Tibial nerve (tissue), 4 donors: Measurements from ENCODE around the gene ROBO3. TPM values are rescaled to one million over a fixed set of nuclear protein-coding genes. Genes with fewer than 3 reads are reported as not detected.

Experiments used
- DNase-seq, 2 donors: peaks; one replicate each; pipeline ENCODE4 v3.0.0-alpha.2; 2019; ENCODE audit warnings: low spot score in 2 of 2
- H3K27ac ChIP-seq, 4 donors: fragments of 200-600 bp; sonication (generic) in 3 of 4; one replicate each; pipeline ENCODE4 v1.5.1; 2017 to 2019; ENCODE audit warnings: mild to moderate bottlenecking in 1 of 4
- H3K27me3 ChIP-seq, 2 donors: fragments of 200-600 bp; sonication (generic) in 1 of 2; one replicate each; pipeline versions ENCODE4 v1.5.1 to v1.6.0; 2017 to 2019
- H3K36me3 ChIP-seq, 3 donors: fragments of 200-600 bp; sonication (generic); one replicate each; pipeline ENCODE4 v1.5.1; 2018 to 2019
- H3K4me1 ChIP-seq, 4 donors: fragments of 200-600 bp; sonication (generic) in 3 of 4; one replicate each; pipeline ENCODE4 v1.5.1; 2017 to 2019
- H3K4me3 ChIP-seq, 4 donors: fragments of 200-600 bp; sonication (generic) in 3 of 4; one replicate each; pipeline ENCODE4 v1.5.1; 2017 to 2019; ENCODE audit warnings: mild to moderate bottlenecking in 1 of 4, moderate library complexity in 1 of 4
- H3K9me3 ChIP-seq, 4 donors: fragments of 200-600 bp; sonication (generic) in 3 of 4; one replicate each; pipeline ENCODE4 v1.5.1; 2017 to 2019
- EP300 ChIP-seq, 2 donors: sonication (generic); formaldehyde crosslinking; IDR thresholded peaks; one replicate each; pipeline ENCODE4 v1.6.1; 2017; ENCODE audit warnings: antibody characterized with exemption in 2 of 2, mild to moderate bottlenecking in 1 of 2
- POLR2A ChIP-seq, 2 donors: fragments of 450-650 bp; IDR thresholded peaks; one replicate each; pipeline ENCODE4 v1.6.1; 2017; ENCODE audit warnings: antibody characterized with exemption in 2 of 2, mild to moderate bottlenecking in 2 of 2, moderate library complexity in 2 of 2
- WGBS, 2 donors: methylation state at CpG; one replicate each; pipeline ENCODE4 v1.1.5; 2018; 5-methylcytosine and 5-hydroxymethylcytosine counted together
- total RNA-seq, 4 donors: library from RNA; depleted of rRNA; stranded (reverse); fragments of >200 nt; gene quantifications; one replicate each; pipeline ENCODE4 v1.1.0, GENCODE V29; 2016
- TF ChIP-seq, protein P1 (sequence below), 5 experiments: fragments of 200-600 bp in 3 of 5; fragments of 450-650 bp in 2 of 5; sonication (generic) in 3 of 5; IDR thresholded peaks; one replicate each; pipeline ENCODE4 v1.5.1; 2016 to 2019; ENCODE audit warnings: antibody characterized with exemption in 5 of 5, mild to moderate bottlenecking in 3 of 5, moderate library complexity in 2 of 5

Gene ROBO3
- total RNA-seq, 4 donors from 2014 or later = 22.2 to 34.3 (median 24.8) TPM

GRCh38 chr11:124839972-124840621 lies 25.1 kb upstream of the ROBO3 start:
- no peak overlapping the region for H3K27ac ChIP-seq
- TF ChIP-seq, protein P1, sequence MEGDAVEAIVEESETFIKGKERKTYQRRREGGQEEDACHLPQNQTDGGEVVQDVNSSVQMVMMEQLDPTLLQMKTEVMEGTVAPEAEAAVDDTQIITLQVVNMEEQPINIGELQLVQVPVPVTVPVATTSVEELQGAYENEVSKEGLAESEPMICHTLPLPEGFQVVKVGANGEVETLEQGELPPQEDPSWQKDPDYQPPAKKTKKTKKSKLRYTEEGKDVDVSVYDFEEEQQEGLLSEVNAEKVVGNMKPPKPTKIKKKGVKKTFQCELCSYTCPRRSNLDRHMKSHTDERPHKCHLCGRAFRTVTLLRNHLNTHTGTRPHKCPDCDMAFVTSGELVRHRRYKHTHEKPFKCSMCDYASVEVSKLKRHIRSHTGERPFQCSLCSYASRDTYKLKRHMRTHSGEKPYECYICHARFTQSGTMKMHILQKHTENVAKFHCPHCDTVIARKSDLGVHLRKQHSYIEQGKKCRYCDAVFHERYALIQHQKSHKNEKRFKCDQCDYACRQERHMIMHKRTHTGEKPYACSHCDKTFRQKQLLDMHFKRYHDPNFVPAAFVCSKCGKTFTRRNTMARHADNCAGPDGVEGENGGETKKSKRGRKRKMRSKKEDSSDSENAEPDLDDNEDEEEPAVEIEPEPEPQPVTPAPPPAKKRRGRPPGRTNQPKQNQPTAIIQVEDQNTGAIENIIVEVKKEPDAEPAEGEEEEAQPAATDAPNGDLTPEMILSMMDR (IDR thresholded peaks at IDR 0.05) = no peak
- TF ChIP-seq EP300 (IDR thresholded peaks at IDR 0.05) = no peak
- TF ChIP-seq POLR2A (IDR thresholded peaks at IDR 0.05) = no peak
- H3K27me3 ChIP-seq = peaks cover 8 to 74% of the 10 kb centered on the region in 2 donors
- H3K9me3 ChIP-seq = no peaks in the 10 kb centered on the region
- H3K36me3 ChIP-seq = no peaks in the 10 kb centered on the region
- H3K4me3 ChIP-seq = peak overlapping the region; percentile 6 to 45 (median 26)
- peaks cover 0 to 40% (median 16%) of the 10 kb centered on the region in 4 donors for H3K4me1 ChIP-seq
- DNase-seq = no peak
- WGBS, 2 donors = 12 to 13% methylated on average over 20 of the region's 20 CpGs

DNA sequence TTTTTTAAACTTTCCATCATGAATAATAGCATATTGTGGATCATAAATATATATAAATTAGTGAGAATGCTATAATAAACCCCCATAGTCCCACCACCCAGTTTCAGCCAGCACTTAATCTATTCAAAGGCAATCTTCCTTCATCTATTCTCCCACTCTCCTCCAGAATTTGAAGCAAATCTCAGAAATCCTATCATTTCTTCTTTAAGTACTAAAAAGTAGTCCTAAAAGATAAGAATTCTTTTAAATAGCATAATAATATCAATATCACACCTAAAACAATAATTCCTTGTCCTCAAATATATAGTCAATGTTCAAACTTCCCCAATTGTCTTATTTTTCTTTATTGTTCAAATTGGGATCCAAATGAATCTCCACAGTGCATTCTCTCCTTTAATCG lies 24.6 kb upstream of the ROBO3 start:
- Histone ChIP-seq H3K4me1 (peaks cover 0 to 41% (median 16%) of the 10 kb centered on the region in 4 donors), H3K9me3 (no peaks in the 10 kb centered on the region), H3K27ac (no peak overlapping the region), H3K27me3 (peaks cover 8 to 80% of the 10 kb centered on the region in 2 donors), H3K36me3 (no peaks in the 10 kb centered on the region), H3K4me3 (no peak overlapping the region)
- DNase-seq = no peak
- TF ChIP-seq, protein P1 (IDR thresholded peaks at IDR 0.05) = no peak
- no peak for TF ChIP-seq EP300 (IDR thresholded peaks at IDR 0.05)
- TF ChIP-seq POLR2A (IDR thresholded peaks at IDR 0.05) = no peak
- 60 to 65% methylated on average over 1 of the region's 1 CpG for WGBS, 2 donors

GRCh38 chr11:124841201-124841600 lies 24.0 kb upstream of the ROBO3 start:
- Histone ChIP-seq H3K27me3 (peaks cover 8 to 85% of the 10 kb centered on the region in 2 donors), H3K27ac (no peak overlapping the region), H3K36me3 (no peaks in the 10 kb centered on the region), H3K9me3 (no peaks in the 10 kb centered on the region), H3K4me1 (peaks cover 0 to 40% (median 16%) of the 10 kb centered on the region in 4 donors), H3K4me3 (no peak overlapping the region)
- 39 to 49% methylated on average over 3 of the region's 3 CpGs for WGBS, 2 donors
- no peak for DNase-seq
- TF ChIP-seq POLR2A (IDR thresholded peaks at IDR 0.05) = no peak
- no peak for TF ChIP-seq EP300 (IDR thresholded peaks at IDR 0.05)
- TF ChIP-seq, protein P1 (IDR thresholded peaks at IDR 0.05) = no peak

DNA sequence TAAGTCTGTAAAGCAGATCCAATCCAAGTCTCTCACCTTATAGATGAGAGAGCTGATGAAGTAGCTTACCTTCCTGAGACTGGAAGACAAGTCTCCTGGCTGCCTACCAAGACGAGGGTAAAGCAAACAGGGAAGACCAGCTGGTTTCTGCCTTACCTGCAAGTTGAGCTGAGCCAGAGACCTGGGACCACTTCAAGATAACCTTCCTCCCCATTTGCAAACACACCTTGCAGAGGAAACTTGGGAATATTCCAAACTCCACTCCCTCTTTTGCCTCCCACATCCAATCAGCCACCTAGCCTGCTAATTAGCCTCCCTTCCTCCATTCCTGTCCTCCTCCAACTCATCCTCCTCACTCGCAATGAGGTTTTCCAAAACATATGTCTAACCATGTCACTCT lies 23.4 kb upstream of the ROBO3 start:
- DNase-seq = no peak
- Histone ChIP-seq H3K4me3 (no peak overlapping the region), H3K27me3 (peaks cover 8 to 92% of the 10 kb centered on the region in 2 donors), H3K27ac (no peak overlapping the region), H3K9me3 (no peaks in the 10 kb centered on the region), H3K36me3 (no peaks in the 10 kb centered on the region), H3K4me1 (peaks cover 0 to 38% (median 16%) of the 10 kb centered on the region in 4 donors)
- 45 to 53% methylated on average over 2 of the region's 2 CpGs for WGBS, 2 donors
- TF ChIP-seq POLR2A (IDR thresholded peaks at IDR 0.05) = no peak
- TF ChIP-seq, protein P1 (IDR thresholded peaks at IDR 0.05) = no peak
- TF ChIP-seq EP300 (IDR thresholded peaks at IDR 0.05) = no peak

DNA sequence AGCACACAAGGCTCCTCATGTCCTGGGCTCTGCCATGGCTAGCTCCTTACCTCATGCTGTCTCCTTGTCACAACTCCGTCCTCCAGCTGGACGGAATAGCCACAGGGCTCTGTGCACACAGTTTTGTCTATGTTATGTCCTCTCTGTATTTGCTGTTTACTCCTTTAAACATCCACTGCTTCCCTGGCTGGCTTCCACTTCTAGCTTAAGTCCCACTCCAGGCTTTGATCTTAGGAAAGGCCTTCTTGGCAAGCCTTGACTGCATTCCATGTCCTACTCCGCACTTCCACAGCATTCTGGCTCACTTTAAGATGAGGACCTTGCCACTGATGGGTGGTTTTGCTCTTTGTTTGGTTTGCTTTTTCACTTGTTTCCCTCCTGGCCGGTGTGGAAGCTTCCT lies 22.9 kb upstream of the ROBO3 start:
- H3K27me3 ChIP-seq = peaks cover 8 to 96% of the 10 kb centered on the region in 2 donors
- H3K36me3 ChIP-seq = no peaks in the 10 kb centered on the region
- no peak overlapping the region for H3K27ac ChIP-seq
- 29 to 50% methylated on average over 4 of the region's 4 CpGs for WGBS, 2 donors
- no peak for TF ChIP-seq POLR2A (IDR thresholded peaks at IDR 0.05)
- TF ChIP-seq, protein P1 (IDR thresholded peaks at IDR 0.05) = no peak
- no peak for TF ChIP-seq EP300 (IDR thresholded peaks at IDR 0.05)
- peaks cover 0 to 34% (median 15%) of the 10 kb centered on the region in 4 donors for H3K4me1 ChIP-seq
- no peak for DNase-seq
- H3K9me3 ChIP-seq = no peaks in the 10 kb centered on the region
- H3K4me3 ChIP-seq = no peak overlapping the region
